GM23338 (cell line): ENCODE measurements around the gene ADAMTSL4. TPM values are rescaled to one million over a fixed set of nuclear protein-coding genes. Genes with fewer than 3 reads are reported as not detected.
A peak's percentile ranks its signal among the peaks of the same experiment; 100 is the strongest.

Source experiments
- ATAC-seq: fragments of 200-7000 bp; cut with Tn5 transposase; 3 replicates; pipeline ENCODE4 v1.9.1; 2020
- DNase-seq: peaks from one replicate; pipeline ENCODE4 v3.0.0-alpha.2; 2015; ENCODE audit warnings: low spot score
- H2AFZ ChIP-seq: fragments of 200-600 bp; sonication (generic); 2 replicates; pipeline ENCODE4 v1.8.0; 2016; ENCODE audit warnings: antibody characterized with exemption, mild to moderate bottlenecking, moderate library complexity
- H3F3A ChIP-seq: fragments of 200-600 bp; sonication (generic); replicated peaks from 2 replicates; pipeline ENCODE4 v1.8.0; 2017; ENCODE audit warnings: antibody characterized with exemption, mixed run types, low read depth
- H3K27ac ChIP-seq: fragments of 200-600 bp; sonication (generic); 2 replicates; pipeline ENCODE4 v1.6.1; 2016; ENCODE audit warnings: low read depth
- H3K27me3 ChIP-seq: fragments of 200-600 bp; sonication (generic); 2 replicates; pipeline ENCODE4 v1.8.0; 2016; ENCODE audit warnings: mild to moderate bottlenecking, mixed run types, moderate library complexity; ENCODE audit not compliant: insufficient read depth
- H3K36me3 ChIP-seq: fragments of 200-600 bp; sonication (generic); 2 replicates; pipeline ENCODE4 v1.8.0; 2016; ENCODE audit warnings: mild to moderate bottlenecking; ENCODE audit not compliant: insufficient read depth
- H3K4me1 ChIP-seq: fragments of 200-600 bp; sonication (generic); 2 replicates; pipeline ENCODE4 v1.8.0; 2016; ENCODE audit warnings: mild to moderate bottlenecking, moderate library complexity; ENCODE audit not compliant: insufficient read depth
- H3K4me2 ChIP-seq: fragments of 200-600 bp; sonication (generic); 2 replicates; pipeline ENCODE4 v1.7.1; 2017; ENCODE audit warnings: mixed run types
- H3K4me3 ChIP-seq: fragments of 200-600 bp; sonication (generic); 2 replicates; pipeline ENCODE4 v1.6.1; 2016; ENCODE audit warnings: mixed run types
- H3K79me2 ChIP-seq: fragments of 200-600 bp; sonication (generic); replicated peaks from 2 replicates; pipeline ENCODE4 v1.8.0; 2017; ENCODE audit warnings: mild to moderate bottlenecking; ENCODE audit not compliant: insufficient read depth
- H3K9me2 ChIP-seq: fragments of 200-600 bp; sonication (generic); 2 replicates; pipeline ENCODE4 v1.8.0; 2017; ENCODE audit not compliant: insufficient read depth
- H4K20me1 ChIP-seq: fragments of 200-600 bp; sonication (generic); replicated peaks from 2 replicates; pipeline ENCODE4 v1.8.0; 2017; ENCODE audit warnings: mild to moderate bottlenecking; ENCODE audit not compliant: insufficient read depth
- H3K27ac Mint-ChIP-seq: 2 replicates; pipeline ENCODE4 v1.8.0; 2020; ENCODE audit warnings: inconsistent platforms, mild to moderate bottlenecking, moderate library complexity, mixed read lengths
- H3K27me3 Mint-ChIP-seq: 3 replicates; pipeline ENCODE4 v1.8.0; 2022; ENCODE audit warnings: low read depth, mild to moderate bottlenecking, moderate library complexity, mixed read lengths, inconsistent platforms; ENCODE audit not compliant: insufficient read depth, poor library complexity
- H3K36me3 Mint-ChIP-seq: 3 replicates; pipeline ENCODE4 v1.8.0; 2021; ENCODE audit warnings: low read depth, mild to moderate bottlenecking, inconsistent platforms, moderate library complexity, mixed read lengths
- H3K4me1 Mint-ChIP-seq: 3 replicates; pipeline ENCODE4 v1.8.0; 2020; ENCODE audit warnings: mild to moderate bottlenecking, inconsistent platforms, mixed read lengths
- H3K4me3 Mint-ChIP-seq: 3 replicates; pipeline ENCODE4 v1.8.0; 2021; ENCODE audit warnings: moderate library complexity, mild to moderate bottlenecking, inconsistent platforms, mixed read lengths
- H3K9me3 Mint-ChIP-seq: 3 replicates; pipeline ENCODE4 v1.8.0; 2020; ENCODE audit warnings: moderate library complexity, mild to moderate bottlenecking, inconsistent platforms, mixed read lengths
- CREB1 ChIP-seq: fragments of 250-450 bp; sonication (Bioruptor Pico); IDR thresholded peaks from 2 replicates; pipeline ENCODE4 v1.5.0; 2020; ENCODE audit warnings: low read depth, mild to moderate bottlenecking, moderate library complexity
- CTCF ChIP-seq, 2 experiments: fragments of 200-600 bp in 1 of 2; sonication (generic) in 1 of 2; conservative IDR thresholded peaks; 2 replicates each; pipeline versions ENCODE4 v1.5.1 to v1.6.1; 2016 to 2017; ENCODE audit warnings: antibody characterized with exemption in 2 of 2, low read depth in 2 of 2, mild to moderate bottlenecking in 2 of 2, moderate library complexity in 1 of 2
- ETS1 ChIP-seq: IDR thresholded peaks from 2 replicates; pipeline ENCODE4 v1.6.1; 2016; ENCODE audit warnings: antibody characterized with exemption
- EZH2 ChIP-seq: fragments of 200-600 bp; sonication (generic); IDR thresholded peaks from one replicate; pipeline ENCODE4 v1.8.0; 2017; ENCODE audit warnings: antibody characterized with exemption, mild to moderate bottlenecking, low read depth; ENCODE audit not compliant: unreplicated experiment
- EZH2phosphoT487 ChIP-seq: fragments of 200-600 bp; sonication (generic); IDR thresholded peaks from one replicate; pipeline ENCODE4 v1.8.1; 2018; ENCODE audit warnings: antibody characterized with exemption; ENCODE audit not compliant: unreplicated experiment
- JUNB ChIP-seq: IDR thresholded peaks from one replicate; pipeline ENCODE4 v1.6.1; 2016; ENCODE audit warnings: antibody characterized with exemption; ENCODE audit not compliant: unreplicated experiment
- NANOG ChIP-seq: IDR thresholded peaks from 2 replicates; pipeline ENCODE4 v1.6.1; 2016; ENCODE audit warnings: antibody characterized with exemption, borderline replicate concordance
- POLR2AphosphoS5 ChIP-seq: IDR thresholded peaks from 2 replicates; pipeline ENCODE4 v1.6.1; 2016; ENCODE audit warnings: antibody characterized with exemption, low read depth
- REST ChIP-seq: IDR thresholded peaks from one replicate; pipeline ENCODE4 v1.6.1; 2018; ENCODE audit warnings: antibody characterized with exemption; ENCODE audit not compliant: unreplicated experiment
- STAT1 ChIP-seq: IDR thresholded peaks from one replicate; pipeline ENCODE4 v1.6.1; 2016; ENCODE audit warnings: antibody characterized with exemption; ENCODE audit not compliant: unreplicated experiment
- ZNF114 ChIP-seq: fragments of 250-450 bp; sonication (Bioruptor Pico); IDR thresholded peaks from 2 replicates; pipeline ENCODE4 v1.5.0; 2020; ENCODE audit warnings: mild to moderate bottlenecking, moderate library complexity
- ZNF331 ChIP-seq: fragments of 250-450 bp; sonication (Bioruptor Pico); IDR thresholded peaks from 2 replicates; pipeline ENCODE4 v1.5.0; 2020; ENCODE audit warnings: low read depth, mild to moderate bottlenecking, moderate library complexity
- ZNF462 ChIP-seq: fragments of 250-450 bp; sonication (Bioruptor Pico); IDR thresholded peaks from 2 replicates; pipeline ENCODE4 v1.5.0; 2020; ENCODE audit warnings: mild to moderate bottlenecking, moderate library complexity
- polyA plus RNA-seq: library from polyadenylated mRNA; unstranded; fragments of >200 nt; fragmentation: Nextera tagmentation; extraction: Ambion mirVana; gene quantifications from 2 replicates; pipeline ENCODE4 v1.2.1, GENCODE V29; 2016
- total RNA-seq: library from RNA; depleted of rRNA; stranded (reverse); fragments of >200 nt; shearing (Covaris generic); gene quantifications from 2 replicates; pipeline ENCODE4 v1.2.3, GENCODE V29; 2014

ADAMTSL4 gene
- total and polyA plus RNA-seq, 2 experiments from 2014 or later = 5.3 to 5.8 TPM

GRCh38 chr1:150596976-150597375, 47.8 kb downstream of the ADAMTSL4 start:
- H4K20me1 ChIP-seq = no peaks in the 10 kb centered on the region
- no peak overlapping the region for H3K4me2 ChIP-seq
- no peak for TF ChIP-seq CREB1 (CRISPR knock-in tag)
- TF ChIP-seq REST = no peak
- no peak for TF ChIP-seq ZNF331 (CRISPR knock-in tag)
- TF ChIP-seq ZNF462 (CRISPR knock-in tag) = no peak
- TF ChIP-seq STAT1 = no peak
- no peak for TF ChIP-seq ZNF114 (CRISPR knock-in tag)
- no peak for TF ChIP-seq EZH2phosphoT487
- no peak for TF ChIP-seq NANOG
- TF ChIP-seq CTCF (conservative IDR thresholded peaks at IDR 0.05; ENCODE audit: low read depth in 2 of 2) = no peak
- TF ChIP-seq EZH2 = no peak
- no peak for TF ChIP-seq POLR2AphosphoS5
- TF ChIP-seq ETS1 = no peak
- no peak for TF ChIP-seq JUNB
- H3K9me2 ChIP-seq = no peaks in the 10 kb centered on the region
- no peak overlapping the region for H3K4me3 ChIP-seq
- H3K9me3 Mint-ChIP-seq = peaks cover 17% of the 10 kb centered on the region
- peaks cover 10% of the 10 kb centered on the region; the same call in 1 of the 3 replicates for H3K4me1 Mint-ChIP-seq
- peaks cover 14% of the 10 kb centered on the region for H3K27me3 Mint-ChIP-seq
- 0 out of 2 replicates have a peak overlapping the region, but pooled peaks have one; percentile 32 for H3K27ac Mint-ChIP-seq
- no peak overlapping the region for H2AFZ ChIP-seq
- peaks cover 6% of the 10 kb centered on the region; the same call in 1 of the 2 replicates for H3K4me1 ChIP-seq
- H3K36me3 ChIP-seq = peaks cover 5% of the 10 kb centered on the region
- ATAC-seq = no peak
- H3K27ac ChIP-seq = no peak overlapping the region
- peaks cover 6% of the 10 kb centered on the region; the same call in 1 of the 2 replicates for H3F3A ChIP-seq
- H3K79me2 ChIP-seq = no peaks in the 10 kb centered on the region
- DNase-seq = no peak
- no peaks in the 10 kb centered on the region for H3K27me3 ChIP-seq
- H3K36me3 Mint-ChIP-seq = peaks cover 34% of the 10 kb centered on the region
- no peak overlapping the region for H3K4me3 Mint-ChIP-seq
